ENCODE data around the gene ALOX15B.

DNA sequence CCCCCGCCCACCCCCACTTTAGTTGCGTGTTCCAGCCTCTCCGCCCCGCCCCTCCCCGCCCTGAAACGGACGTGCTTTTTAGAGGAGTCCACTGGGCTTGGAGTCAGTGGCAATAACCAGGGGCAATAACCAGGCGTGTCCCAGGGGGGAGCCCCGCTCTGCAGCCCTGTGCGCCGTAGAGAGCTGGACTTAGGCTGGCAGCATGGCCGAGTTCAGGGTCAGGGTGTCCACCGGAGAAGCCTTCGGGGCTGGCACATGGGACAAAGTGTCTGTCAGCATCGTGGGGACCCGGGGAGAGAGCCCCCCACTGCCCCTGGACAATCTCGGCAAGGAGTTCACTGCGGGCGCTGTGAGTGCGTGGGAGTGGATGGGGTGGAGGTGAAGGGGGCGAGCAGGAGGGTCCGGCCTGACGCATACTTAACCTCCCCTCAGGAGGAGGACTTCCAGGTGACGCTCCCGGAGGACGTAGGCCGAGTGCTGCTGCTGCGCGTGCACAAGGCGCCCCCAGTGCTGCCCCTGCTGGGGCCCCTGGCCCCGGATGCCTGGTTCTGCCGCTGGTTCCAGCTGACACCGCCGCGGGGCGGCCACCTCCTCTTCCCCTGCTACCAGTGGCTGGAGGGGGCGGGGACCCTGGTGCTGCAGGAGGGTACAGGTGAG is at the start of gene ALOX15B:
- no peak for TF ChIP-seq TCF7L2 (IDR thresholded peaks at IDR 0.05; ENCODE audit: borderline replicate concordance, extremely low read depth, insufficient read depth, insufficient read length)
- TF ChIP-seq, protein P1, sequence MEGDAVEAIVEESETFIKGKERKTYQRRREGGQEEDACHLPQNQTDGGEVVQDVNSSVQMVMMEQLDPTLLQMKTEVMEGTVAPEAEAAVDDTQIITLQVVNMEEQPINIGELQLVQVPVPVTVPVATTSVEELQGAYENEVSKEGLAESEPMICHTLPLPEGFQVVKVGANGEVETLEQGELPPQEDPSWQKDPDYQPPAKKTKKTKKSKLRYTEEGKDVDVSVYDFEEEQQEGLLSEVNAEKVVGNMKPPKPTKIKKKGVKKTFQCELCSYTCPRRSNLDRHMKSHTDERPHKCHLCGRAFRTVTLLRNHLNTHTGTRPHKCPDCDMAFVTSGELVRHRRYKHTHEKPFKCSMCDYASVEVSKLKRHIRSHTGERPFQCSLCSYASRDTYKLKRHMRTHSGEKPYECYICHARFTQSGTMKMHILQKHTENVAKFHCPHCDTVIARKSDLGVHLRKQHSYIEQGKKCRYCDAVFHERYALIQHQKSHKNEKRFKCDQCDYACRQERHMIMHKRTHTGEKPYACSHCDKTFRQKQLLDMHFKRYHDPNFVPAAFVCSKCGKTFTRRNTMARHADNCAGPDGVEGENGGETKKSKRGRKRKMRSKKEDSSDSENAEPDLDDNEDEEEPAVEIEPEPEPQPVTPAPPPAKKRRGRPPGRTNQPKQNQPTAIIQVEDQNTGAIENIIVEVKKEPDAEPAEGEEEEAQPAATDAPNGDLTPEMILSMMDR (IDR thresholded peaks at IDR 0.05 in 2 of 3, conservative IDR thresholded peaks at IDR 0.05 in 1 of 3; ENCODE audit: borderline replicate concordance in 1 of 3, insufficient read depth in 1 of 3, low read depth in 2 of 3, low read length in 2 of 3), result no peak
- no peak for TF ChIP-seq POLR2A (IDR thresholded peaks at IDR 0.05; ENCODE audit: borderline replicate concordance, extremely low read depth, insufficient read depth, insufficient read length)
- no peak for TF ChIP-seq POLR2AphosphoS5 (IDR thresholded peaks at IDR 0.05; ENCODE audit: low read depth, low read length)
- TF ChIP-seq EZH2 (IDR thresholded peaks at IDR 0.05), result no peak
- TF ChIP-seq REST (IDR thresholded peaks at IDR 0.05; ENCODE audit: low read depth), result no peak
- TF ChIP-seq YY1 (IDR thresholded peaks at IDR 0.05; ENCODE audit: extremely low read depth, insufficient replicate concordance, low read depth, low read length), result no peak
- TF ChIP-seq CEBPB (IDR thresholded peaks at IDR 0.05; ENCODE audit: low read depth), result no peak
- TF ChIP-seq, protein P2, sequence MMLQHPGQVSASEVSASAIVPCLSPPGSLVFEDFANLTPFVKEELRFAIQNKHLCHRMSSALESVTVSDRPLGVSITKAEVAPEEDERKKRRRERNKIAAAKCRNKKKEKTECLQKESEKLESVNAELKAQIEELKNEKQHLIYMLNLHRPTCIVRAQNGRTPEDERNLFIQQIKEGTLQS (IDR thresholded peaks at IDR 0.05), result no peak
- TF ChIP-seq SIN3A (IDR thresholded peaks at IDR 0.05; ENCODE audit: low read depth), result no peak
- TF ChIP-seq SP1 (IDR thresholded peaks at IDR 0.05; ENCODE audit: low read depth), result no peak

Data from HCT116 (cell line).